Erythroblast (primary cell): ENCODE measurements around the gene GIGYF2.

Source experiments
- GATA1 ChIP-seq: IDR thresholded peaks from 2 replicates; pipeline ENCODE4 v1.6.1; 2011; ENCODE audit warnings: low read depth, mild to moderate bottlenecking, control low read depth, low read length, moderate library complexity
- POLR2A ChIP-seq: IDR thresholded peaks from 2 replicates; pipeline ENCODE4 v1.6.1; 2011; ENCODE audit warnings: mild to moderate bottlenecking, low read length

DNA sequence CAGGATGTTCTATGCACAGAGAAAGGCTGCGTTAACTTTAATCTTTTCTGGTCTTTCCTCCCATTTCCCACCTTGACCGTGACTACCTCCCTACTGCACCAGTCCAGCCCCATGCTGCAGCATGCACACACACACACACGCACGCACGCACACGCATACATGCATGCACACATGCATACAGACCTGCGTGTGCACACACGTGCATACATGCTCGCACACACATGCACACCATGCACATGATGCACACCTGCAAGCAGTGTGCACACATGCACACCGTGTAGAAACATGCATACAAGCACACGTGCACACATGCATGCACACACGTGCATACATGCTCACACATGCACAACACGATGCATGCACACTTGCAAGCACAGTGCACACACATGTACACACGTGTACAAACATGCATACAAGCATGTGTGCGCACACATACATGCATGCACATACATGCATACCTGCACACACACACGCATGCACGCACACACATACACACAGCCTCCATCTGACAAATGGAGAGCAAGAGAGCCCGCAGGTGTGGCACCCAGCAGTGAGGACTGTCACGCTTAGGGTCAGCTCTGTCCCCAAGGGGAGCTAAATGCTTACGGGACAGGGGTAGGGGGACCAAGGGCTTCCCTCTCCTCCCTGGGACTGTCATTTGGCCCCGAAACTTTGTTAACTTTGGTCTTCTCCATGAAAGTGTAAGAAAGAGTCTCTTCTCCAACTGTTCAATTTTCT, 191.1 kb downstream of the GIGYF2 start:
- TF ChIP-seq POLR2A: no peak
- no peak for TF ChIP-seq GATA1
